ENCODE measurements around the gene ANKS1A.

Gene ANKS1A

DNA sequence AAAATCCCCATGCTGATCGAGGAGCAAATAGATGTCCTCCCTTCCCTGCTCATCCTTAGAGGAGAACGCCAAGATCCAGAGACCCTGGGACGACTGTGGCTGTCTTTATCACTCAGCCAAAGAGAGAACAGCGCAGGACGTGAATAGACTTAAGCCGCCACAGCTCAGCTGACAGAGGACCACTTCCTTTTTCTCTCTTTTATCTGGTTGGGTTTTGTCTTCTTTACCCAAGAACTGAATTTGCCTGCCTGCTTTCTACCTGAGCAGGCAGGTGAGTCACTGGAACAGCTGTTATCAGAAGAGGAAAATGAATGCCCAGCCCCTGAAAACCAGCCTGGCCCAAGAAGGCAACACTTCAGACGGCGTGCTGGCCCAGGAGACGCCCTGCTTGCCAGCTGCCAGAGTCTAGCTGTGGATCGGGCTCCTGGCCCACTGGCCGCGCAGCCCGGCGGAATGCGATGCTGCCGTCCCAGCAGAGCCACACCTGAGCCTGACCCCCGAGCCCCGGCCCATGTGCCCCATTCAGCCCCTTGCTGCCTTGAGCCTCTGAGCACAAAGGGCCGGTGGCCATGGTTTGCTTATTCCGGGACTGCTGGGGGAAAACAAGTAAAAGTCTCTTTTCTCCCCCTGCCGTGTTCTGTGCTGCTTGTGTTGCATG lies 169.9 kb downstream of the ANKS1A start:
- DNase-seq = no peak

DNA sequence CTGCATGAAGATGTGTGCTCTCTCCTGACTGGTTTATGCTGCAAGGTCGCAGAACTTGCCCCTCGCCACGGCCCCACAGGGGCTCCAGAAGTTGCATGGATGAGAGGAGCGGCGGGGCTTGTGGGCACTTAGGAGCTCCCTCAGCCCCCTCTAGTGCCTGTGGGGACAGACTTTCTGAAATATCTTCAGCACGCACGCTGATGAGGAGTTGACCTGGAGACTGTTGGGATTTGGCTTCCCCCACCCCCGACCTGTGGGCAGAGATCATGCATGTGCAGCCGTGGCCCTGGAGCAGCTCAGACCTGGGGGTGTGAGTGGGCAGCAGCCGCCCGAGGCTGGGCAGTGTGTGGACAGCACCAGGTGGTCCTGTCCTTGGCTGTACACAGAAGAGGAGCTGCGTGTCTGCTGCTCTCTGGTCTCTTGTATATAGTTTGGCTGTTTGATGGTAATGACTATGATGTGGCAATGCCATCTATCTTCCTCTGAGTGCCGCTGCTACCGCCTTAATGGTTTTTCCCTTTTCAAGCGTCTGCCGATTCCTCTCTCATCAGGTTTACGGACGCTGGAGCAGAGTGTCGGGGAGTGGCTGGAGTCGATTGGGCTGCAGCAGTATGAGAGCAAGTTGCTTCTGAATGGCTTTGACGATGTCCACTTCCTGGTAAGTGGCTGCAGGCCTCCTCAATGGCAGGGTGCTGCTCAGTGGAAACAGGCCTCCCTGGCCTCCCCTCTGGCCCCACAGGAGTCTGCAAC lies 170.7 kb downstream of the ANKS1A start:
- no peak for DNase-seq

DNA sequence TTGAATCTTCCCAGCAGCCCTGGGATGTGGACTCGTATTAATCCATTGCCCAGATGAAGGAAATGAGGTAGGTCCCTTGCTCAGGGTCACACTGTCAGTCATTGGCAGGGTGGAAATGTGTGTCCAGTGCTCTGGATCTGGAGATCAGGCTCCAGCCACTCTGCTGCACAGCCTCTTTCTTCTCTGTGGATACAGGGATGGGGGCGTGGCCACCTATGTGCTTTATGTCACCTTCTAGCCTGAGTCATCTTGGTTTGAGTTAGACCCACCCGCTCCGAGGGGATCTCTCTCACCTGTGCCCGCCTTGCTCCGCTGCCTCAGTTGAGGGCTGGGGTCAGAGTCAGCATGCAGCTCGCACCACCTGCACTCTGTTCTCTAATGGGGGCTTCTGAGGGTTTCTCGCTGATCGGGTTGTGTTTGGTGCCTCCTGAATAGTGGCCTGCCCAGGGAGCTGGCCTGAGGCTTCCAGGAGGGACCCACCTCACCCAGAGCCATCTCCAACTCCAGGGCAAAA lies 172.1 kb downstream of the ANKS1A start:
- no peak for DNase-seq

DNA sequence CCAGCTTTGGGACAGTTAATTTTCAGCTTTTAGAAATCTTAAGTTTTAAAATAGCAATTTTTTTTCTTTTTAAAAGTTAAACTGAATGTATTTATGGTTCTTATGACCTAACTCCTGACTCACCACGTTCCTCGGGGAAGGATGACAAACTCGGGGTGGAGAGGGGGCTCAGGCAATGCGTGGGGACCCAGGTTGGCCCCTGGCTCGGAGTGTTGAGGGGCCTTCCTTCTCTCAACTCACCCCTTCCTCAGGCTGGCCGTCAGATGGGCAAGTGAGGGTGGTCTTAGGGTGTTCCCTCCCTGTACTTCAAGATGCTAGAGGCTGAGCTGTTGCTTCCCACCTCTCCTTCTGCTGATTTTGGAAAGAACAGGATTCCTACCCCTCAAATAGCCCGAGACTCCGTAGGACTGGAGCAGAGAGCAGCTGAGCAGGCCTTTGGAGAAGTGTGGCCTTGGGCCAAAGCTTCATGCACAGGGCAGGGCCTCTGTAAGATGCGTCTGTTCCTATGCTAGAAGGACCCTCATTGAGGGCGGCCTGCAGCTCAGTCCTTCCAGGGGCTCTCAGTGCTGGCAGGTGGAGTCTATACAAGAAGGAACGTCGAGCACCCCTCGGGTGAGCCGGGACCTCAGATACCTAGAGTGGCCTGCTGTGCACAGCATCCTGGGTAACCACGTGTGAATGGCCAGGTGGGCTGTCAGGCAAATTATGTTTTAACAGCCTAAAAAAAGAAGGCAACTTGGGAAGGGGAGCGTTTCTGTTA lies 172.8 kb downstream of the ANKS1A start:
- DNase-seq = no peak

DNA sequence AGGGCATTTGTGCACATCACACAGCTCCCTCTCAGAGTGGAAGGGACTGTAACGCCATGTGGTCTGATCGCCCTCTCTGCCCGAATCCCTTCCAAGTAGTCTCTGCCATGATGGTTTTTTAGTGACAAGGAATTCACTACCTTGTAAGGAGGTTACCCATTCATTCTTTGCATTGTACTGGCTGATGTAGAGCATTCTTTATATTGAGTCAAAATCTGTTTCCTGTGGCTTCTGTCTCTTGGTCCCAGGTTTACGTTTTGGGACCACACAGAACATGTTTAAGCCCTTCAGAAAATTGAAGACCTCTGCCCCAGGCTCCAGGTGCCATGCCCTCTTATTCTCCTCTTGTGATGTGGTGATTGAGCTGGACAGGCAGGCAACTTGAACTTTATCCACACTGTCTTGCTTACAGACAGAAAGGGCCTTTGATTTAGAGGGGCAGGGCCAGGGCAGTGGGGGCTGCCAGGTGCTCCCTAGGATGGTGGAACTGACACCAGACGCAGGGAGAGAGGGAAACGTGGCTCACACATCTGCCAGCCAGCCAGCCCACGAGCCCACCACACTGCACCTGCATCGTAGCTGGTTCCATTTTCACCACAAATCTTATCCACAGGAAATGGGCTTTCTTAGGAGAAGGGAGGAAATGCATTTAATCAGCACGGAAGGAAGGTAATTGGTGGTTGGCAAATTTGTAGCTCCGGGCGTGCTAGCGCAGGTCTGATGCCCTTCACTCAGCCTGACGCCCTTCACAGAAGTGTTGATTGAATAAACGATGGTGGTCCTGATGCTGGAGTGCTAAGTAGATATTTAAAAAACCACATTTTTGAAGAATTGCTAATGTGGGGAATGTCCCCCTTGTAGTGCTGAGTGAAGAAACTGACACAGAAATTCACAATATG lies 173.9 kb downstream of the ANKS1A start:
- DNase-seq = no peak

DNA sequence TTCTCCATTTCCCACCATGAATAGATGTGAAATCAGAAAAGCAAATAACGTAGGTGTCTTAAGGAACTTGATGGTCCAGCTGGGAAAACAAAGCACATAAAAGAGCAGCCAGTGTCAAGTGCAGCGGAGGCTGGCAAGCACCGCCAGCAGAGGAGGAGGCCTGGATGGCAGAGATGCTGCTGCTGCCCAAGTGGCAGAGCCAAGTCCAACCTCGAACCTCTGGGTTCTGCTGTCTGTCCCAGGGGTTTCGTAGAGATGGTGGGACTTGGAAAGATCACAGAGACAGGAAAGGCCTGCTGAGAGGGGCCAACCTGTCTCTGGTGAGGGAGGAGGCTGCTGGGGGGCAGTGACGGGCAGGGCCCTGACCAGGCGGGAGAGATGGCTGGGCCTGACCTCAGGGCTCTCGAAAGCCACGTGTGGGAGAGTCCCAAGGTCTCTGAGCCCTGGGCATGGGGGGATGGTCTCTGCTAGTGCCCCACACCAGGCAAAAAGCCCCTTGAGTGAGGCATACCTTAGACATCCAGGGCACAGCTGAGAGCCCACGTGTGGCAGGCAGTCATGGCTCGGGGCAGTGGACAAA lies 174.7 kb downstream of the ANKS1A start:
- no peak for DNase-seq

DNA sequence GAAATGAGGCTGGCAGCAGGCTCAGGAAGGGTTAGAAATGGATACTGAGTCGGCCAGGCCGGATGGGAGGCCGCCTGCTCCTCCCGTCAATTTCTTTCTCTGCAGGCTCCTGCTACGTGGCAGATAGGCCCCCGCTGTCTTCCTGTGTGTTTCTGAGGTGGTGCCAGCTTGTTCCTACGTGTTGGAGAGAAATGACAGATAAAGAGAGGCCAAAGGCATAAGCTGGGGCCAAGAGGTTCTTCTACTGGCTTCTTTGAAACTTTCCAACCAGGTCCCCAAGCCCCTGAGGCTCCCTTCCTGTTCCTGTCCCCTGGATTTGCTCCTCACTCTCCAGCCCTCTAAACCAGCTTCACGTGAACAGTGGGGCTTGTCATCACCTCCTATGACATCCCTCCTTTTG lies 175.2 kb downstream of the ANKS1A start:
- no peak for DNase-seq

DNA sequence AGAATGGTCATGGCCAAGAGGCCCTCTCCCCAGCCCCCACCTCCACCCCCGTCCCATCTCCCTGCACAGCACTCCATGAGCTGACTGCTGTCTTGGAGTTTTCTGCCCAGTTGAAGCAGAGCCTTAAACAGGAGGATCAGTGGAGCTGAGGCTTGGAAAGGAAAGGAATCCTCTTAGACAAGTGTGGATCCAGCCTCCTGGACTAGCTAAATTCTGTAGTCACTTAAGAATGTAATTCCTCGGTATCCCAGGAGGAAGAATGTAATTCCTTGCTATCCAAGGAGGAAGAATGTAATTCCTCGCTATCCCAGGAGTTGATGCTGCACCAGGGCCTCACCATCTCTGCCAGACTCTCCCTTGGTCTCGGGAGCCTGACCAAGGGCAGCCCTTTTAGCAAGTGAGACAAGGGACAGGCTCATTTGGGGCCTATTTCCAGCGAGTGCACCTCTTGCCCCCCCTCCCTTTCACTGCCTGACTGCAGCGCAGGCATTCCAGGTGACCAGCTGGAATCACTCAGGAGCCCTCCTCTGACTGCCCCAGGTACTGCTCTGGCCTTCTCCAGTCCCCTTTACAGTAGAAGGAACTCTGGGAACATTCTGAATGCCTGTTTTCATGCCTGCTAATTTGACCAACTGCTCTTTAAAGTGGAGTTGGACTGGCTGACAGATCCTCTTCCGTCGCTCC lies 175.8 kb downstream of the ANKS1A start:
- DNase-seq = no peak

DNA sequence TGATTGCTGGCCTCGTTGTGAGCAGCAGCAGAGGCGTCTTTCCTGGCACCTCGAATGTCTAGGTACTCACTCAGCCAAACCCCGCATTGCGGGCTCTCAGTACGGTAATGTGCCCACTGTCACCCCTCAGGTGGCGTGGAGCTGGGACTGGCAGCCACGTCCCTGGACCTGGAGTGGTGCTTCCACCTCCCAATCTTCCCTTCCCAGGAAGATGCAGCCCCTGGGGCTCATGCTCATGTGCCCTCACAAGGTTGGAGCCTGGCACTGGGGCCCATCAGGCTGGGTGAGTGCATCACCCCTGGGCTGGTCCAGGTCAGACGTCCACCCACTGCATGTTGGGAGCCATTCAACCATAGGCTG lies 176.4 kb downstream of the ANKS1A start:
- no peak for DNase-seq

DNA sequence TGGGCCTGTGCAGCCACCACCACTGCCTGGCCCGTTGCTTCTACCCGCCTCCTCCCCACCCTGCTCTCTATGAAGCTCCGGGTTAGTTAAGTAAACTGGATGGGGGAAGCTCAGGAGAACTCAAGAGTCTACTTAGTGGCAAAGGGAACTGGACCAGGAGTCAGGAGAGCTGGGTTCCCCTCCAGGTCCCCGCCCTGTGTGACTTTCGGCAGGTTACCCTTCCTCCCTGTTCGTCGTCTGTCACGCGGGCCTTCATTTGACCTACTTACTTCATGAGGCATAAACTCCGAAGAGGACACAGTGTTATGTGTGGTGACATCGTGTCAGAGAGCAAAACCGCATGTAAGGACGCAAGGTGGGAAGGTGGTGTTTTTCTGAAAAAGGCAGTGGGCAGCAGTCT lies 176.8 kb downstream of the ANKS1A start:
- no peak for DNase-seq

DNA sequence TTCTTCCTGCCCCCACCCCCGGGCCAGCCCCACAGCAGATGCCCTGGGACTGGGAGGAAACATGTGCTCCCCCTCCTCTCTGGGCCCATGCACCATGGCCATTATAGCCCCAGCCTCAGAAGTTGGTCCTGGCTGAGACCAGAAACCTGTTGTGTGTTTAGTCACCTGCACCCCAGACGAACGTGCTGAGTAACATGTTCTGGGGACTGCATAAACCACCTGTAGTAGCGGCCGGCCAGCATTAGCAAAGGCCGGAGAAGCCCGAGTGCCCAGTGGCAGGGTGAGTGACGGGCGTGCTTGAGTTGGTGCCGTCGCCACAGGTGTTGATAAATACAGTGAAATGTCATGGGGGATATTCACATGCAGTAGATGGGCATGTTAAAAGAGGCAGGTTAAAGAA lies 178.2 kb downstream of the ANKS1A start:
- DNase-seq = no peak

DNA sequence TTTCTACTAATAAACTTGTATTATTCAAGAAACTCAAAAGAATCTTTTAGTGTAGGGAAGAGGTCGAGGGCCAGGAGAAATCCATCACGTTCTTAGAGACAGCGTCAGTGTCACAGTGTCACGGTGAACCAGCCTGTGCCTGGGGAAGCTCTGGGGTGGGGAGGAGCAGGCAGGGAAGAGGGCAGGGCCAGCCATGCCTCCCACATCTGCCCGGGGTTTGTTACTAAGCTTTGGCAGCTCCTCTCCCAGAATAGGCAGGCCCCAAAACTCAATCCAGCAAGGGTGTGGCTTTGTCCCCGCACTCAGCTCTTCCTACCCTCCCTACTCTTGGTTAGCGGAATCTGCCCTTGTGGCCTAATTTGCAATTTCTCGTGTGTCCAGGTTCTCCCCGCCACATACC lies 179.2 kb downstream of the ANKS1A start:
- no peak for DNase-seq

DNA sequence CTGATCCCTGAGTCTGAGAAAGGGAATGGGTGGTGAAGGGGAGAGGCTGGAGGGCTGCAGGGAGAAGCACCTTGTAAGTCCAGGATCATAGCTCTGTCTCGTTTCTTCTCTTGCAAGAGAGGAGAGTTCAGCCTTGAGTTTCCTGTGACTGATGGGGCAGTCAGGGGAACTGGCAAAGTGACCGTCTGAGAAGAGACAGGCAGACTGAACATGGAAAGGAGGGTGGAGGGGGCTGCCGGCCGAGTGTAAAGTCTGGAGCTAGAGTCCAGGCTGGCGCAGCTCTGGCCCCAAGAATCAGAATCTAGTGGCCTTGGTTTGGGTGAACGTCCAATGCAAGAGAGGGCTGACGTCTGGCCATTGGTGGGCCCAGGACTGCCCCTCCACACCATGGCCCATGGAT lies 179.6 kb downstream of the ANKS1A start:
- DNase-seq = no peak

DNA sequence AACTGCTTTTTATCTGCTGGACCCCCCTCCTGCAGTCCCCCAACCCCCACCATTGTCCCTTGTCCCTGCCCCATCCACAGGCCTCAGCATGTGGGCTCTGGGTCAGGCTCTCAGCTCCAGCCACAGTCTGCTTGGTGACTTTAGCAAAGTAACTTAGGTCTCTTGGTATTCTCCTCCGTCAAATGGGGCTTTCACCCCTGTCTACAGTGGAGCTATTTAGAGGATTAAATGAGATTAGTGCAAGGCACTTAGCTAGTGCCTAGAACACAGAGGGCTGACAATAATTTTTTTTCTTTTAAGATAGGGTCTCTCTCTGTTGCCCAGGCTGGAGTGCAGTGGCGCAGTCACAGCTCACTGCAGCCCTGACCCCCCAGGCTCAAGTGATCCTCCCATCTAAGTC lies 180.2 kb downstream of the ANKS1A start:
- DNase-seq = no peak

DNA sequence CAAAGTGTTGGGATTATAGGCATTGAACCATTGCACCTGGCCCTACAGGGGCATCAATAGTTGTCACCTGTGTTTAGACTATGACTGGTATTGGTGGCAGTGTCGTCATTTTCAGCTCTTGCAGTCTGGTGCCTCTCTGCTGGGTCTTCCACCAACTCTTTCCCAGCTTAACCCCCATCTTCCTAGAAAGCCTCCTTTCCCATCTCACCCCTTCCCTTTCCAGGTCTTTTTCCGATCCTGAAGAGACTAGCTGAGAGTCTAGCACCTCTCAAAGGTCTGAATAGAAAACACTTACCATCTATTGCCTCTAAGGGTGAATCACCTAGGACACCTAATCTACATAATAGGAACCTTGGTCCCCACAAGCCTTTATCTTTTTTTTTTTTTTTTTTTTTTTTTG lies 181.1 kb downstream of the ANKS1A start:
- no peak for DNase-seq

DNA sequence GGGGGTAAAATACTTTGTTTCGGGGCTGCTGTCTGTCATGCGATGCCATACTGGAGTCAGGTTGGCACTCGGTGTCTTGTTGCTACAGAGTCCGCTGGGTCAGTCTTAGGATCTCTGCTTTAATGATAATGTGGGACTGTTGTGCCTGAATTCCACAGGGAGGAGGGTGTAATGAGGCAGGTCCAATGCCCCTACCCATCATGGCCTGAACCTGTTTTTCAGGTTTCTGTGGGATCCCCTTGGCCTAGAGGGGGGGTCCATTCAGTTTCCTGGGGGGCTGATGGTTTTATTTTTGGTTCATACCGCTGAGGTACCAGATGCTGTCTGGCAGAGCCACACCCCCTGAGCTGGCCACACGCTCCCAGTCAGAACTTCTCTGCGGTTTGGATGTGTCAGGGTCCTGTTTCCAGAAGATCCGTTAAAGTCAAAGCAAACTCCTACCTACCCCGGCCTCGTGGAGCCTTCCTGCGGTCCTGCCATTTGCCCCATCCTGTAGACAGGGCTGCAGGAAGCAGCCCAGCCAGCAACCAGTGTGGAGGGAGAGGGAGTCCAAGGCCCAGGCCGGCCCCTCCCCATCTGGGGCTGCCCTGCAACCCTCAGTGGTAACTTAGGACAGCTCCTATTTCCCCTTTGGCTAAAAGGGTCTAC lies 182.4 kb downstream of the ANKS1A start:
- no peak for DNase-seq

DNA sequence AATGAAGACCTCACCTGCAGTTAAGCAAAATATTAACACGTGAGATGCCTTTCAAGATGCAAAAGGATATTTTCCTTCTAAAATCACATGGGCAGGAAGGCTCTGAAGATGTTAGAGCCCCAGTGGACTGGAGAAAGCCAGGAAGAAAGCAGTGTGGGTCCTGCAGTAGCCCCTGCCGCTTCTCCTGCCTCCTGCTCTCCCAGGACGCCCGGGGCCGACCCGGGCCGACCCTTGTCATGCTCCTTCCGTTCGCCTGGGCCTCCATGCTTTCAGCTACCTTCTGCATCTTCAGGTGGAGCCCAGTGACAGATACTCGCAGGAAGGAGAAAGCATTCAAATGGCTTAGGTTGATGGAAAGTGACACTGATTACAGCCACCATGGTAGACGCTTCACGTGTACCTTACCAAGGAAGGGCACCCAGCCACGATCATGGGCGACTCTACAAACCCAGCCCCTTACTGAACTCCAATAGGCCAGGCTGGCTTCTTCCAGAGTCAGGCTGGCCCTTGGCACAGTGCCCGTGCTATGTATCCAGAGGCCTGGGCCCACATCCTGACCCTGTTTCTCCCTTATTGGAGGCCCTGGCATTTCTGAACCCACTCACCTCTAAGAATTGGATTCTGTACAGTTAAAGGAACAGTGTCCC lies 183.1 kb downstream of the ANKS1A start:
- no peak for DNase-seq

DNA sequence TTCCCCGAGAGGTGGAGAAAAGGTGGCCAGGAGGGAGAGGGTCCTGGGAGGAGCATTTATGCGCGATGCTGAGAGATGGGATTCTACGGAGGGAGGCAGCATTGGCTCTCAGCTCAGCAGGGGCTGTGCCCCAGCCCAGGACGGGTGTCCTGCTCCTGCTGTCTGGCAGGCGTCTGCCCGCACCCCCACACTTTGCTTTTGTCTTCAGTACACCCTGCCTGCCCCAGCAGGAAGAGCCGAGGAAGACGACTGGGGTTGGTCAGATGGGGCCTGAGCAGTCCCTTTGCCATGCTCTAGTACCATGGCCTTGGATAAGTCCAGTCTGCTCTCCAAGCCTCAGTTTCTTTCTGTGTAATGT lies 183.6 kb downstream of the ANKS1A start:
- no peak for DNase-seq

DNA sequence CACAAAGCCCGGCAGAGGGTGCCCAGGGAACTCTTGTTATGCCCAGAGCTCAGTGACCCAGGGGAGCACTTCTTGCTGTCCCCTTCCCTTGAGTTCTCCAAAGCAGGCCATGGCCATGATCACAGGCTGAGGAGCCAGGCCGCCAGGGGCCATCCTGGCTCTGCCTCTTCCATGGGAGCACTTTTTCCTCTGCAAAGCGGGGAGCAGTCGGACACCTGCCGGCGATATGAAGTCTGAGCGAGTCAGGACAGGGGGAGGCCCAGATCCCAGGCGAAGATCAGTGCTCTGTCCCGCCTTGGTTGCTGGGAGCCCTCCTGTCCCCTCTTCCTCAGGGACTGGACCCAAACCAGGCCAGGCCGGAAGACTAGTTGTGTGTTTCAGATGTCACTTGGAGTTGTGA lies 184.2 kb downstream of the ANKS1A start:
- DNase-seq = no peak

DNA sequence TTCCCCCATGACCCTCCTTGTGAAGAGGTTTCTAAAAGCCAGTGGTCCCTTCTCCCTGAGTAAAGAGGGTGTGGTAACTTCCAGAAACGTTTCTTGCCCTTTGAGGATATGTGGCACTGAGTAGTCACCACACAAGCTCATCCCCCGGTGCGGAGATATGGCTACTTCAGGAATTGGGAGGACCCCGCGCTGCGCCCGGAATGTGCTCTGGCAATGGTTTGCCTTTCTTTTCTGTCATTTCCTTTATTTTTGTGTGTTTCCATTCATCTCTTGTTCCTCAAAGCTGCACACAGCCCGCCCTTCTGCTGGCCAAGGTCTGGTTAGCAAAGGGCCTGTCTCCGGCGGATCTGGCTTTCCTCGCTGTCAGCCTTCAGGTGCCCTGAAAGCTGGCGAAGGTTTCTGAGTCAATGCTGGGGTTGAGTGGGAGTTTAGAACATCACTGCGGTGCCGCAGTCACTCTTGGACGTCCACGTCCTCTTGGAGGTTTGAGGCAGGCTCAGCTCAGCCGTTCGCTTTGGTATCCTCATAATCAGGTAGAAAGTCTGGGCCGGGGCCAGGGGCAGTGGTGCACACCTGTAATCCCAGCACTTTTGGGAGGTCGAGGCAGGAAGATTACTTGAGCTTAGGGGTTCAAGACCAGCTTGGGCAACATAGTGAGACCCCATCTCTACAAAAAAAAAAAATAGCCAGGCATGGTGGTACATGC lies 184.9 kb downstream of the ANKS1A start:
- DNase-seq = no peak
